ENCODE results near the gene TAP2.

TAP2 gene

DNA sequence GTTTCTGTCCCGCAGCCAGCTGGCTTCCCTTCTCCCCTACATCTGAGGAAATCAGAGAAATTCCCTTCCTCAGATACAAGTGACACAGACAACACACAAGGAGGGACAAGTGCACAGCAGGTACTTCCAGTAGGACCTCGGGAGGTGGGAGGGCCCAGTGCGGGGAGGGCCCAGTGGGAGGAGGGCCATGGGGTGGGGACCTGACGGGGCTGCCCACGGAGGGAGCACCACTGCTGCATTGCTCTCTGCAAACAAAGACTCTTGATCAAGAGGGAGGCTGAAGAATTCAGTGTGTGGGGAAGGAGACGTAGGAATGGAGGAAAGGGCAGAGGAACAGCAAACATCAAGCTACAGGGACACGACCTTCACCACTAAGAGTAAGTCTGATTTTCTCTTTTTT, 9.0 kb downstream of the TAP2 start:
- Histone ChIP-seq H3K36me3 (ENCODE audit: low read length) (peaks cover 12% of the 10 kb centered on the region; the same call in 1 of the 2 replicates), H3K27ac (ENCODE audit: low read depth, low read length) (no peak overlapping the region), H3K9me2 (replicated peaks; ENCODE audit: insufficient read depth, low read length) (no peaks in the 10 kb centered on the region), H4K20me1 (ENCODE audit: low read depth, low read length) (no peaks in the 10 kb centered on the region), H3F3A (ENCODE audit: insufficient read depth) (no peaks in the 10 kb centered on the region), H2AFZ (ENCODE audit: low read depth, low read length, severe bottlenecking) (no peak overlapping the region), H3K27me3 (ENCODE audit: low read length) (no peaks in the 10 kb centered on the region), H3K9me3 (ENCODE audit: insufficient read depth, low read length) (no peaks in the 10 kb centered on the region), H3K4me2 (ENCODE audit: low read depth, low read length, poor library complexity, severe bottlenecking) (no peak overlapping the region), H3K79me2 (ENCODE audit: insufficient read depth, low read length) (no peaks in the 10 kb centered on the region), H3K9ac (ENCODE audit: low read length) (no peak overlapping the region), H3K4me3 (ENCODE audit: insufficient read depth, low read length, poor library complexity, severe bottlenecking) (no peak overlapping the region)
- no peak for TF ChIP-seq EZH2phosphoT487 (conservative IDR thresholded peaks at IDR 0.05; ENCODE audit: low read length)
- TF ChIP-seq, protein P1, sequence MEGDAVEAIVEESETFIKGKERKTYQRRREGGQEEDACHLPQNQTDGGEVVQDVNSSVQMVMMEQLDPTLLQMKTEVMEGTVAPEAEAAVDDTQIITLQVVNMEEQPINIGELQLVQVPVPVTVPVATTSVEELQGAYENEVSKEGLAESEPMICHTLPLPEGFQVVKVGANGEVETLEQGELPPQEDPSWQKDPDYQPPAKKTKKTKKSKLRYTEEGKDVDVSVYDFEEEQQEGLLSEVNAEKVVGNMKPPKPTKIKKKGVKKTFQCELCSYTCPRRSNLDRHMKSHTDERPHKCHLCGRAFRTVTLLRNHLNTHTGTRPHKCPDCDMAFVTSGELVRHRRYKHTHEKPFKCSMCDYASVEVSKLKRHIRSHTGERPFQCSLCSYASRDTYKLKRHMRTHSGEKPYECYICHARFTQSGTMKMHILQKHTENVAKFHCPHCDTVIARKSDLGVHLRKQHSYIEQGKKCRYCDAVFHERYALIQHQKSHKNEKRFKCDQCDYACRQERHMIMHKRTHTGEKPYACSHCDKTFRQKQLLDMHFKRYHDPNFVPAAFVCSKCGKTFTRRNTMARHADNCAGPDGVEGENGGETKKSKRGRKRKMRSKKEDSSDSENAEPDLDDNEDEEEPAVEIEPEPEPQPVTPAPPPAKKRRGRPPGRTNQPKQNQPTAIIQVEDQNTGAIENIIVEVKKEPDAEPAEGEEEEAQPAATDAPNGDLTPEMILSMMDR (IDR thresholded peaks at IDR 0.05; ENCODE audit: insufficient read depth, low read length, poor library complexity, severe bottlenecking), result no peak

DNA sequence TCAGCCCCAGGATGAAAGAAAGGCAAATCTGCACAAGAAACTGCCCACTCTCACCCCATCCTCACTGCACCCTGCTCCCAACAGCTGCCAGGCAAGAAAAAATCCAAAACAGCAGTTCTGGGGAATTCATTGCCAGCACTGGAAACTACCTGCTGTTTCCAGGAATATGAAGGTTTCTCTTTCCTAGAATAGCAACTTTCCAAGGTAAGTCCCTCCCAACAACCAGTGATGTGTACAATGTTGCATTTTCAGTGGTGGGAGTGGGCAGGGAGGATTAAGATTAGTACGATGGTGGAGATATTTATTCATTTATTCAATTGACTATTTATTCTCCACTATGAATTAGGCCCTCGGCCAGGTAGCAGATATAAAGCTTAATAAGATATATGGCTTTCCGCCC, 11.5 kb downstream of the TAP2 start:
- H3K9ac ChIP-seq (ENCODE audit: low read length), result no peak overlapping the region

DNA sequence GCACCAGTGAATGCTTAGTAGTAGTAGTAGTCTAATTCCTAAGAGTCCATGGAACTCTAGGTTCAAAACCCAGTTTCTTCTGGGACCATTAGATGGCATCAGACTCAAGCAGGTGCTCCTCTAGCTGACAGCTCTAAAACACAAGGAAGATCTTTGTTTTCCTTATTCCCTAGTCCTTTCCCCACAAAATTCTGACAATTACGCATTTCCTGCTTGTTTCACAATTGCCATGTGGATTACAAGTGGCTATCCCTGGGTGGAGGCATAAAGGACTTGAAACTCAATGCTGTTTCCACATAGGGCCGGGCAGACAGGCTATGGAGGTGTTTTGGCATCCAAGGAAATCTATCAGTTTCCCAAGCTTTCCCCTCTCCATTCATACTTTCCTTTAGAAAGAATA, 12.6 kb downstream of the TAP2 start:
- H3F3A ChIP-seq (ENCODE audit: insufficient read depth), result peaks cover 18% of the 10 kb centered on the region; the same call in 1 of the 2 replicates
- no peaks in the 10 kb centered on the region for H3K79me2 ChIP-seq (ENCODE audit: insufficient read depth, low read length)
- H3K9ac ChIP-seq (ENCODE audit: low read length), result no peak overlapping the region
- no peaks in the 10 kb centered on the region for H3K36me3 ChIP-seq (ENCODE audit: low read length)
- no peak overlapping the region for H3K4me3 ChIP-seq (ENCODE audit: insufficient read depth, low read length, poor library complexity, severe bottlenecking)
- no peak overlapping the region for H3K27ac ChIP-seq (ENCODE audit: low read depth, low read length)
- H2AFZ ChIP-seq (ENCODE audit: low read depth, low read length, severe bottlenecking), result no peak overlapping the region
- H4K20me1 ChIP-seq (ENCODE audit: low read depth, low read length), result no peaks in the 10 kb centered on the region
- H3K4me2 ChIP-seq (ENCODE audit: low read depth, low read length, poor library complexity, severe bottlenecking), result no peak overlapping the region
- no peaks in the 10 kb centered on the region for H3K27me3 ChIP-seq (ENCODE audit: low read length)
- H3K9me2 ChIP-seq (replicated peaks; ENCODE audit: insufficient read depth, low read length), result no peaks in the 10 kb centered on the region
- no peaks in the 10 kb centered on the region for H3K9me3 ChIP-seq (ENCODE audit: insufficient read depth, low read length)
- TF ChIP-seq EZH2phosphoT487 (conservative IDR thresholded peaks at IDR 0.05; ENCODE audit: low read length), result no peak
- TF ChIP-seq, protein P1 (IDR thresholded peaks at IDR 0.05; ENCODE audit: insufficient read depth, low read length, poor library complexity, severe bottlenecking), result peak; percentile 21

More for the DNA sequence above, 11.5 kb downstream of the TAP2 start:
- H3F3A ChIP-seq (ENCODE audit: insufficient read depth), result peaks cover 12% of the 10 kb centered on the region; the same call in 1 of the 2 replicates
- no peak overlapping the region for H3K4me3 ChIP-seq (ENCODE audit: insufficient read depth, low read length, poor library complexity, severe bottlenecking)
- TF ChIP-seq, protein P1 (IDR thresholded peaks at IDR 0.05; ENCODE audit: insufficient read depth, low read length, poor library complexity, severe bottlenecking), result no peak
- TF ChIP-seq EZH2phosphoT487 (conservative IDR thresholded peaks at IDR 0.05; ENCODE audit: low read length), result no peak
- H3K27me3 ChIP-seq (ENCODE audit: low read length), result no peaks in the 10 kb centered on the region
- peaks cover 7% of the 10 kb centered on the region; the same call in 1 of the 2 replicates for H3K36me3 ChIP-seq (ENCODE audit: low read length)
- H2AFZ ChIP-seq (ENCODE audit: low read depth, low read length, severe bottlenecking), result no peak overlapping the region
- H3K9me2 ChIP-seq (replicated peaks; ENCODE audit: insufficient read depth, low read length), result no peaks in the 10 kb centered on the region
- no peaks in the 10 kb centered on the region for H4K20me1 ChIP-seq (ENCODE audit: low read depth, low read length)
- H3K27ac ChIP-seq (ENCODE audit: low read depth, low read length), result no peak overlapping the region
- no peak overlapping the region for H3K4me2 ChIP-seq (ENCODE audit: low read depth, low read length, poor library complexity, severe bottlenecking)
- no peaks in the 10 kb centered on the region for H3K9me3 ChIP-seq (ENCODE audit: insufficient read depth, low read length)
- no peaks in the 10 kb centered on the region for H3K79me2 ChIP-seq (ENCODE audit: insufficient read depth, low read length)

Data from SU-DHL-6 (cell line).